ENCODE measurements around the gene PAX5.

The PAX5 gene

DNA sequence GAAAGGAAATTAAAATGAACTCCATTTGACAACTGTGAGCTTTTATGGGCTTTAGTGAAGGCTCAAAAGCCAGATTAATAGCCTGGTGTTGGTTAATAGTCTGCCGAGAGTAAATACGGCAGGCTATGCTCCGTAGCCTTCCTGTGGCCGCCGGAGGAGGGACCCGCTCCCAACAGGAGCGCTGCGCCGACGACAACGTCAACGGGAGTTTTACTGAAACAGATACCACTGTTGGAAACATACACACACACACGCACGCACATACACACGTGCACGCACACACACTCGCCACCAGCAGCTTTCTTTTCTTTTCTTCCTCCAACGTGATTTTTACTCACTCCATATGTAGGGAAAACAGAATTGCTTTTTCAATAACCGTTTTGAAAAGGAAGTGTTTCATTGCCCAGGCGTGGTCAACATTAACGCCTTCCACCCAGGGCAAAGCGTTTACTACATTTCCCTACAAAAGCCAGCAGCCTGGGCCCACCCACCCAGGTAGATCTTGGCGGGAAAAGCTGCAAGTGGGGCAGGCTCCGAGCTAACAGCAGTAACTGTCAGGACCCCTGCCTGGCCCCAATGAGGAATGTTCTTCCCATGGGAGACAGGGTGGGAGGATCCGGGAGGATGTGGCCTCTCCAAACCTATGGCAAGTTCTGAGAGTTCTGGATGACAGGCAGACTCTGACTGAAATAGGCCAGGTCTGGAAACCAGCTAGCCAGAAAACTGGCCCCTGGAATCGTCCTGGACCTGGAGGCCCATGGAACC lies 72.3 kb downstream of the PAX5 start:
- no peak for DNase-seq

DNA sequence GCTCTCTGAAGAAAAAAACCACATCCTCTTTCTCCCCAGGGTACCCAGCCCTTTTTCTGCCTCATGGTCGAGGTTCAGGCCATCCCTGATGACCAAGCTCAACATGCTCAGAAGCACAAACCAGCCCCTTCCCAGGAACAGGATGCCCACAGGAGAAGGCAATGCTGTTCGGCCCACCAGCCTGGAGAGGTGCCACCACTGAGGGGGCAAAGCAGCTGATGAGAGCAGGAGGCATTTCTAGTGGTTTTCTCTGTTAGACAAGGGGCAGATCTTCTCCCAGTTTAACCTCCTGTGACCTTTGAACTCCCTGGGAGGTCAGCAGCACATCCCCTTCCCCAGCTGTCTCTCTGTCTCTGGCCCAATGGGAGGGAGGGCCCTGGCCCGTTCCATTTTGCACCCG lies 73.0 kb downstream of the PAX5 start:
- no peak for DNase-seq

DNA sequence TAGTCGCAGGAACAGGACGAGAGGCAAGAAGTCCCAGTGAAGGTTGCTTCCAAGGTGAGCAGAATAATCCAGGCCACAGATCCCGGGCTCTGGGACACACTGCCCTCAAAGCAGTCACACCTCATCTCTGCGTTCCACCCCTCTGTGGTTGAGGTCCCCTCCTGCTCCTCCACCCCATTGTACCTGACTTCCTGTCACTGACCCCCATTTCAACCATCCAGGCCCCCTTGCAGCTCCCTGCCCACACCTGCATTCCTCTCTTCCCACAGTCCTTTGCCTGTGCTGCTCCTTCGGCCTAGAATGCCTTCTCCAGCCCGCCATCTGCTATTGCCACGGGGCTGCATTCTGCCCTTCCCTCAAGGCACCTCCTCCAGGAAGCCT lies 73.5 kb downstream of the PAX5 start:
- DNase-seq, result no peak

DNA sequence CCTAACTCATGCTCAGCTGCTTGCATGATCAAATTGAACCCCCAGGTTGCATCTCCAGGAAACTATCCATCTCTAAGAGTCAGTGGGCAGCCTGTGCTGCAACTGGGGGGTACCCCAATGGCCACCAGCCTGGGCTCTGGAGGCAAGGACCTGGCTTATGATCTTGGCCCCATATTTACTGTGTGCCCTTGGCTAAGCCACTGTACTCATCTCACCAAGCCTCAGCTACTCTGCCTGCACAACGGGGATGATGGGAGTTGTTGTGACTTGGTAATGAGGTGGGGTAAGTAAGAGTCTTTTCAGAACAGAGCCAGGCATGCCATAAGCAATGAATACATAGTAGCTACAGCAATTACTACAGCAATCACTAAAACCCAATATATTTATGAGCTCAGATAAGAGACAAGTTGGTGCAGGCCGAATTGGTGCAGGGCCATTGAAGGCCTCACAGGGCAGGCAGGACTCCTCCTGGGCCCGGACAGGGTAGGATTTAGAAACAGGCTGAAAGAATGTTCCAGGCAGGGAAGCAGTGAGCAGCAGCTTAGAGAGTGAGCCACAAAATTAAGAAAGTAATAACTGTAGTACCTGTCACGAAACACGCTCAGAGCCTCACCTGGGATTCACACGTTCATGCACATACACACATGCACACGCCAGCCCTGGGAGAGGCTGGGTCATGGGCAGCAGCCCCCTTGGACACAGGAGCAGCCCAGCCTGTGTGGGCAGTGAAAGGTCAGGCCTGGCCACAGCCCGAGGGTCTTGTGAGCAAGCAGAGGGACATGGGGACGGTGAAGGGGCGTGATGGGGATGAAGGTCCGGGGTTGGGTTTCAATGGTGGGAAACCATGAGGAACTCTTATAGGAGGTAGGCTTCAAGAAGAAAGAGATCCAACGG lies 74.1 kb downstream of the PAX5 start:
- no peak for DNase-seq

DNA sequence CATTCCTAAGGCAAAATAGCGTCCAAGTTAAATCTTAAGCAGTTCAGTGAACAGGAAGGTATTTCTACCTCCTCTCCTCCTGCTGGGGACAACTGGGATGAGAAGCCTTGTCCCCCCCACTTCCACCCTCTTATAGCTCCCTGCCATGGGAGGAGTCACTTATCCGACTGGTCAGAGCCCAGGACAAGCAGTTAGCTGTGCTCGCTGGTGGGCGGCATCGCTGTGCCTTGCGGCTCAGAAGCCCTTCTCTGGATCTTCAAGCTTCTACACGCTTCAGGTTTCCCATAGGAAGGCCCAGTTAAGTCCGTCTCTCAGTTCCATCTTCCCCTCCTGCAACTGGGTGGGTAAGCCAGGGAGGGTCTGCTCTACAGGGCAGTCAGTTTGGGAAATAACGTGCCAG lies 77.2 kb downstream of the PAX5 start:
- no peak for DNase-seq

DNA sequence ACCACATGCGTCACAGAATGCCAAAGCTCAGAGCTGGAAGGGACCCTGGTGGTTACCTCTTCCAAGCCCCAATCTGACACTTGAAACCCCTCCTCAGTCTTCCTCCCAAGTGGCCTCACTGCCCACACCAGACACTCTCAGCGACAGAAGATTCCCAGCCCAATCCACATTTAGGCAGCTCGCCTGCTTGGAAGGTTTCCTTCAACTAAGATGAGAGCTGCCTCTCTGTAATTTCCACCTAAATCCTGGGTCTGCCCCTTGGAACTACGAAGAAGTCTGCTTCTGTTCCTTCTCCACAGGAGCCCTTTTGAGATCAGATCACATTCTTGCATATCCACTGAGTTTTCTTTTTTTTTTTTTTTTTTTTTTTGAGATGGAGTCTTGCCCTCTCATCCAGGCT lies 83.7 kb downstream of the PAX5 start:
- DNase-seq, result no peak

DNA sequence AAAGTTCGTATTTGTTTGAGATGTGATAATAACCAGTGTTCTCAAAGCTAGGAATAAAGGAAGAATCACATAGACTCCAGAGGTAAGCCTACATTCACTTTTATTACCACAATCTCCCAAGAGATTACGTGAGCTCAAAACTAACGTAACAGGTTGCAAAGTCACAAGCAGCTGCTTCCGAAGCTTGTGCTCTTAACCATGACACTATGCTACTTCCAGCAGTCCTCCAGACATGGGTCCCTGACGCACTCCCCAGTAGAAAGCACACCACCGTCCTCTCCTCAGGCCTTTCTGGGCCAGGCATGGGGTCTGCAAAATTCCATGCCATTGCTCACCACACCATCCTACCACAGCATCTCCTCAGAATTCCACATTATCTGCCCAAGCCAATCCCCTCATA lies 84.6 kb downstream of the PAX5 start:
- no peak for DNase-seq

DNA sequence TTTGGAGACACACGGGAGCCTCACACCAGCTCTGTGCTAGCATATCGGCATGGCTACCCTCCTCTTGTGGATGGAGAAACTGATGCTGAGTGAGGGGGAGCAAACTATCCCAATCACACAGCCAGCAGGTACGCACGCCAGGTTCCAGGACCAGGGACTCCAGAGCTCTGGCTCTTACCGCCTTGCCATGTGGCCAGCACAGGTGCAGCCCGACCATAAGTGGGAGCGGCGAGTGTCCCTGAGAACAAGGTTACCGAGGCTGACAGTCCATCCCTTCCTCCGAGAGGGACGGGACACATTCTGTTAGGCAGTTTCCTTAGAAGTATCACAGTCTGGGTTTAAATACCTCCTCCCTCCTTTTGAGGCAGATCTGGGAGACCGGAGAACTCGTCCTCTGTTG lies 86.0 kb downstream of the PAX5 start:
- no peak for DNase-seq

DNA sequence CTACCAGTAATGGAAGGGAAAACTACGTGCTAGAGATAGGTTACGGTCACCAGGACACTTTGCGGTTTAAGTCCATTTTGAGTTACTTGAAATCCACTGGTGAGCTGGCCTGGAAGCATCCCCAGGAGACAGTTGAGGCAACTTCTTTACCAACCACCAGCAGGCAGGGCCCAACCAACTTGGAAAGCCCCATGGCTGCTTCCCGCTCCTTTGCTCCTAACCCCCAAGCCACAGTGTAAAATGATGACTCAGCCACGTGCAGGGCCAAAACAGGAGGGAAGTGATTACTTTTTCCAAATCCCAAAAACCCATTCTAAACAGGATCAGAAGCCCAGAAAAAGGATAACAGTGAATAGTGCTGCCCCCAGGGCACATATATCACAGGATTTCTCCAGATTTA lies 87.4 kb downstream of the PAX5 start:
- DNase-seq, result no peak

DNA sequence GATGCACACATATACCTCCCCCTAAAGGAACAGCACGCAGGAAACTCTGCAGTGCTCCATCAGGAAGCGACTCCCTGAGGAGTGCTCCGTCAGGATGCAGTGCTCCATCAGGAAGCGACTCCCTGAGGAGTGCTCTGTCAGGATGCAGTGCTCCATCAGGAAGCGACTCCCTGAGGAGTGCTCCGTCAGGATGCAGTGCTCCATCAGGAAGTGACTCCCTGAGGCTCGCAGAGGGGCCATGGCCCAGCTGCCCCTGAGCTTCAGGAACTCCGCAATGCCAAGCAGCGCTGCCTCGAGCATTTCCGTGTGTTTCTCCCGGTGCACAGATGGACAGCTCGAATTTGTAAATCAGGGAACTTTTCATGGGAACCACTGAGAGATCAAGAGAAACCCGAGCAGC lies 88.1 kb downstream of the PAX5 start:
- no peak for DNase-seq

DNA sequence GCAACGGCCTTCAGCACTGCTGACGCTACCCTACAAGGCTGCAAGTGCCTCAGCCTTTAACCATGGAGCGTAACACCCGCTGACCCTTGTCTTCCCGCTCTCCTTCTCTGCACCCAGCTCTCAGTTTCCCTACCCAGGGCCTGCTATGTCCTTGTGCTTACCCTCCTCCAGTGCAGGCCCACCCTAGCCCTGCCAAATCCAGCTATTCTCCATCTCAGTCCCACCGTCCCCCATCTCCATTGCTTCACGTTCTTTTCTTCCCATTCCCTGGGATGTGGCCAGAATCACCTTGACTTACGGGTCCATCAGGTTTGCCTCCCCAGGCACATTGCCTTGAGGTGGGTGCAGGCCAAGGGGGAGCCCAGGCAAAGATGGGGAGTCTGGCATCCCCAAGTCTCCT lies 91.2 kb downstream of the PAX5 start:
- DNase-seq, result no peak

DNA sequence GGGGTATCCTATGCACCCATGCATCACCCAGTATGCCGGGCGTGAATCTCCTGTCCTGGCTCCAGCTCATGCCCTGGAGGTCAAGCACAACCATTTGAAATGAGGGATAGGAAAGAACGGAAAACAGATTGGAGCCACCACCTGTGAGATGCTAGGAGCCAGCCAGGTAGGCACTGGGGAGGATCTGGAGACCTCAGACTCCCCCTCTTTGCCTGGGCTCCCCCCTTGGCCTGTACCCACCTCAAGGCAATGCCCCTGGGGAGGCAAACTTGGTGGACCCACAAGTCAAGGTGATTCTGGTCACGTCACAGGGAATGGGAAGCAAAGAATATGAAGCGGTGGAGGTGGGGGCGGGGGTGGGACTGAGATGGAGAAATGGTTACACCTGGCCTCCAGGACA lies 92.6 kb downstream of the PAX5 start:
- DNase-seq, result no peak

DNA sequence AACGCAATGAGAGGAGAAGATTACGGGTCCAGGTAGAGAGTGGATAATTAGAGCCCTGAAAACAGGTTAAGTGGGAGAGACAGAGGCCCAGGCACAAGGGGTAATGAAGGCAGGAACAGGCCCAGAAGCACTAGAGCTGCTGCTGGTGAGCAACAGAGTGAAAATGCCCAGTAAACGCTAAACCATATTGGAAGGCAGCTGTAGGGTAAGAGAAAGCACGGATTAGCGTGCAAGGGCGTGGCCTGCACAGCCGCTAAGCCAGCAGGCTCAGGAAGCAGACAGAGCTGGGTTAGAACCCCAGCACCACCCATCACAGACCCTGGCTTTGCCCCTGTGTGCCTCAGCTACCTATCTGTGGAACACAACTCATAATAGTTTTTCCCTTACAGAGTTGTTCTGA lies 93.2 kb downstream of the PAX5 start:
- no peak for DNase-seq

DNA sequence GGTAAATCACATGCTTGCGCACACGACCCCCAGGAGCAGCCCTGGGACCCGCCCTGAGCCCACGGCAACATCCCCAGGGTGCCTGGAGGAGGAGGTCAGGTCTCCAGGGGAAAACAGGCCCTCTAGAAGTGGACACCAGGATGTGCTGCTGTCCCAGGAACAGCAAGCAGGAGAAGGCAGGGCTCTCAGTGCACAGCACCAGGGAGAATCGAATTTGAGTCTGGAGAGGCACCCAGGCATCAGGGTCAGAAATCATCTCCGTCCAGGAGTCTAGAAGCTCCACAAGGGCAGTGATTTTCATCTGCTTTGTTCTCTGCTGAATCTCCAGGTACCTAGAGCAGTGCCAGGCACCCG lies 93.6 kb downstream of the PAX5 start:
- DNase-seq, result no peak

DNA sequence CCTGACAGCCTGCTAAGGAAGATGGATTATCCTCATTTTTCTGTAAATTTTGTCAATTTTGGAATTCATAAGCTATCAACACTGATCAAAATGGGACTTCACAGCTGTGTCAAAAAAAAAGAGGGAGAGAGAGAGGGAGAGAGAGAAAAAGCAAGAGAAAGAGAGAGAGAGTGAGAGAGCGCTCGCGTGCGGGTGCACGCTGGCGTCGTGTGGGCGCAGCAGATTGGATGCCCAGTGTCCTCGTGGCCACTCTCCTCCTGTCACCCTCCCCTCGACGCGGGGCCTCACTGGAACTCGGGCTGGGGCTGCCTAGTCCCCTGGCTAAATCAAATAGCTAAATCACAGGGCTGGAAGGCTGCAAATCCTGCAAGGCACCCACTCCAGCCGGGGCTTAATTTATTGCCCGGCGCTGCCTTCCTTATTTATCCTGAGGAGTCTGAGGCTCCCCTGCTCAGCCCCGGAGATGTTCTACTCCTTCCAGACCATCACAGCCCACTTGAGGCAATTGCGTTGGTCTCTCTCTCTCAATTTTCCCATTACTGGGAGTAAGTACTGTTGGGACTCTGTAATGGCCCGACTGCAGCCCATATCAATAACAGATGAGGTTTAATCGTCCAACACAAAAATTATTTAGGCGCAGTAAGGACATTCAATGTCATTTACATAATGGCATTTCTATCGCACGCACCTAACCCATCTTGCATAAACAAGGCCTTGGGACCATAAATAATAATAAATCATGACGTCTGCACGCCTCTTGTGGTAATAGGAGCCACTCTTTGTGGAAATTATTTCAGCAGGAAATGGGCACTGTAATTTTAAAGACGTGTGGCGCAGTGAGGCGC lies 94.2 kb downstream of the PAX5 start:
- no peak for DNase-seq

DNA sequence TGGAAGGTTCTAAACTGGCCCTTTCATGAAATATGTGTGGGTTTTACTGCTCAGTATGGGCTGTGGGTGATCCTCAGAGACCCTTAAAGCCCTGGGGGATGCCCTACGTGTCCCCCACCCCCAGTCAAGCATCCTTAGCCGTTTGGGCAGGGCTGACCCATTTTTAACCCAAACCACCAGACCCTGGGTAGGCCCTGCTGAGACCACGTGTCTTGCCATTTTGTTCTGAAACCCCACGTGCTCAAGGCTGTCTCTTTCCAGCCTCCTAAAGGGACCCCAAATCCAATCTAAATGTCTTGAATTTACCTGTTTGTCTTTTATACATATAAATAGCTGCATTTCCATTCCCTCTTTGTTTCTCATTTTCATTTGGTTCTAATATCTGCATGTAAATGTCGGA lies 94.9 kb downstream of the PAX5 start:
- DNase-seq, result no peak

DNA sequence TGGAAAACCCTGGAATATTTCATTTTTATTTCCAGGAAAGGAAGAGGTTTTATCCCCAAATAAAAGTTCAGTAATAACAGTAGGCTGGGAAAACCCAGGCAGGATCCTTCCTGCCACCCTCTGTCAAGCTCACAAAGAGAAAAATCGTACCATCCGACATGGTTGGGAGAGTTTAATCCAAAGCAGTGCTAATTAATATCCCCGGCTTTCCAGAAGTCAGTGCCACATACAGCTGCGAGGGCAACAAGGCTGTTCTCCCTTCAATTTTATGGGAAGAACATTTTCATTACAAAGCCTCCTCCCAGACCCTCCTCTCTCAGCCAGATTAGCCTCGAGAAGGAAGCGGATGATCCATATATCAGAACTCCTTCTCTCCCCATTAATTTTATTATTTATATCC lies 95.5 kb downstream of the PAX5 start:
- DNase-seq, result no peak

DNA sequence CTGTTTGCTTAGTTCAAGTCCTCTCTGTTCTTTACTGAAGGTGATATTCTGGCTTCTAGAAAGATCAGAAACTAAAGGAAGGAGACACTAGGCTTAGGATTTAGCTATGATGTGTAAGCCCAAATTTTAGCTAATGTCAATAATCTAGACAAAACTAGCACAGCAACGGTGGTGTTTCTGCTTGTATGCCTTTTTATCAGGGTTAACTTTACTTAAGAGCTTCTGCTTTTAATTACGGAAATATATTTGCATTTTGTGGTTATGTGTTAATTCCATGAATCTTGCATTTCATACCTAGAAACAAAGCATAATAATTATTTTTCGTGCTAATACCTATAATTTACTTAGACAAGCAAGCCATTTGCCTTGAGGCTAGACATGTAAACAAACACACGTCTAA lies 96.1 kb downstream of the PAX5 start:
- DNase-seq, result no peak

DNA sequence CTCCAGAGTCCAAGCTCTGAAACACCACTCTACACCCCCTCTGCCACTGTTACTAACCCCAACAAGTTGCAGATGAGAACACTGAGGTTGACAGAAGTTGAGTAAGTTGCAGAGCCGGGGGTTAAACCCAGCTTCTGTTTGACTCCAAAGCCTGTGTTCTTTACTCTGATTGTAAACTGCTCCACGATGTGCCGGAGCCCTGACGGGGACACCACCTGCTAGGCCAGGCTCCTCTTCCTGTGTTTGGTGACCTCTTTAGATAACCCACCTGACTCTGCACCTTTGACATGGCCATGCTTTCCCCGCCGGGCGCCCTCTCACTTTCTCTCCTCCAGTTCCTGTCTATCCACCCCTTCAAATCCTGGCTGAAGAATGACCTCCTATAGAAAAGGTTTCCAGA lies 96.7 kb downstream of the PAX5 start:
- no peak for DNase-seq

DNA sequence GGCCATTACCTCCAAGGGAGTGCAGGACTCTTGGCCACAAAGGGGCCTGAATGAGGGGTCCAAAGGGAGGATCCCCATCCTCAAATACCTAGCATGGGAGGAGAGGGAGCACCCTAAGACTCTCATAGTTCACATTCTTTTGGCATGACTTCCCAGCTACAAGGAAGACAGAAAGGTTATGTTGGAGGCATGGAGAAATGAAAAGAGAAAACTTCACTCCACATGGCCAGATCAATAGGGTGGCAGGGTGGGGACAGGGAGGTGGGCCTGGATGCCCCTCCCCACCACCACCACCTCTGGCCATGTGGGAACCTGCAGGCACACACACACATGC lies 97.6 kb downstream of the PAX5 start:
- no peak for DNase-seq

DNA sequence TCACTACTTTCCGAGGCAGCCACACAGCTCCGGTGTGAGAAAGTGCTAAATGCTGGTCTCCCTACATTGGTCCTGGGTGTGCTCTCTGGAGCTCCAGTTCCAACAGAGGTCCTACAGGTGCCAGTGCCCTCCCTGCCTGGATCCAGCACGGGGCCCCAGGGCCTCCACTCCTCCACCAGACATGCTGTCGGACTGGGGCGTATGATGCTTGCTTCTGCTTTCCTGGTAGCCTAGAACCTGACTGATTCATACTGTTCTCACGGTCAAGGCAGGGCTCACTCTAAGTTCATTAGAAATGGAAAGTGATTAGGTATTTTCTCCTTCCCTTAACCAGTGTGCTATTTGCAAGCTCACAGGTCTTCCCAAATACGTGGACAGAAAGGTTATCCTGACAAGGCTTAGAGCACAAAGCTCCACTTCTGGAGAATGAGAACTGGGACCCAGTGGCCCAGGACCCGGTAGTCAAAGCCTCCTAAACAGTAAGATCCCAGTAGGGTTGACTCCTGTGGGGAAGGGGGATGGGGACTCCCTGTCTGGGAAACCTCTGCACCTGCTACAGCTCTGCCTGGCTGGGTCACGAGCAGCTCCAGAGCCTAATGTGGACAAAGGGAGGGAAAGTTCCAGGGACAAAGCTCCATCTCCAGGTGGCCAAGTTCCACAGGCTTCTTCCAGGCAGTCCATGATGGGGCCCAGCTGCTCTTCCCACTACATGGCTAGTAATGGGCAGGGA lies 98.1 kb downstream of the PAX5 start:
- DNase-seq, result no peak

DNA sequence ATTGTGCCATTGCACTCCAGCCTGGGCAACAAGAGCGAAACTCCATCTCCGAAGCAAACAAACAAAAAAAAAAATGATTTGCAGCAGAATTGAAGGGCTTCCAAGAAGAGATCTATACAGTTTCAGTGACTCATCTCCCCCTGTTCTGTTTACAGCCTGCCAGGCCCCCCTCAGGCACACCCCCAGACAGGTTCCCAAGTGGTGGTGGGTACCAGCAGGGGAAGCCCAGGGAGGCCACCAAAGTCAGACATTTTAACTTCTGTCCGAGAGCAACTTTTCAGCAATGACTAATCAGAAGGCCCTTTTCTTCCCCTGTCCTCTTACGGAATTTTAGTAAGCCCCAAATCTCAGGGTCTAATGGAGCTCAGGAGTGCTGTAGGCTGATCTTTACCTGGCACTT lies 98.7 kb downstream of the PAX5 start:
- no peak for DNase-seq

Data from hypothalamus (tissue), 51 donors.